Measurements from ENCODE around the gene IFIT1B. TPM values are rescaled to one million over a fixed set of nuclear protein-coding genes. Genes with fewer than 3 reads are reported as not detected.
A peak's percentile ranks its signal among the peaks of the same experiment; 100 is the strongest.

Gene IFIT1B
- total and polyA plus RNA-seq, 8 donors, result 0.92 TPM; not detected in 7

DNA sequence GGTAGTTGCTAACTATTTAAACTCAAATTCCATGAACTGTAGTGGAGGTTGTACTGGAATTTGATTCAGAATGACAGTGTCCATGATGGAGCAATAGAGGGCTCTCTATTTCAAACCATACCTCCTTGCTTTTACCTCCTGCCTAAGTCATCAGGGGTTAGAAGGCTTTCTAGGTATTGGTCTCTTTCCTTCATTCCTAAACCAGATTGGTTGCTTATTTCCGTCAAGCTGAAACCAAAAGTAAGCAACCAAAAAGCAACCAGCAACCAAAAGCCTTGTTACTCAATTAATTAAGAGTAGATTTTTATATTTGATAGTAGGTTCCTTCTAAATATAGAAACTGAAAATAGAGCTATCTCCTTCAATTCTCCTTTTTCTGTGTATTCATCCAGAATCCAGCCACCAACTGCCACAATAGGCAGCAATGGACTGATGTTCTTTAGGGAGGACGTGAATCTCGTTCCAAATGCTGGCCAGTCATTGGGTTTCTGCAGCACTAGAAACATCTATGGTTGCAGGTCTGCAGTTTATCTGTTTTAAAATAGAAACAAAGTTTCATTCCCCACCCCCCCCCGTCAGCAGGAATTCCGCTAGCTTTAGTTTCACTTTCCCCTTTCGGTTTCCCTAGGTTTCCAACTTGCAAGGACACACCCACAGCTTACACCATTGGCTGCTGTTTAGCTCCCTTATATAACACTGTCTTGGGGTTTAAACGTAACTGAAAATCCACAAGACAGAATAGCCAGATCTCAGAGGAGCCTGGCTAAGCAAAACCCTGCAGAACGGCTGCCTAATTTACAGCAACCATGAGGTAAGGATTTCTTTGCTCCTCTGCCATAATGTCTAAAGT is 14.3 kb downstream of the IFIT1B start, which contains the start of gene IFIT1:
Gene IFIT1 (plus strand): TSS at position 717 of the 850 bp plus-strand sequence. CDS start 90 bp downstream, at position 807.
- intact Hi-C loops (cut with DNase I; ENCODE audit: low total_unique reads), result loop anchor here (10.0 kb wide), 1 partner anchor 137 kb away; the partner anchor contains the start of gene LIPA
- H3K9me3 ChIP-seq, result no peaks in the 10 kb centered on the region
- peak within 1 kb of the TSS; percentile 48 to 62 (median 60) for H3K4me3 ChIP-seq
- peak; percentile 44 to 95 for DNase-seq
- H3K4me1 ChIP-seq, result peaks cover 15 to 49% (median 25%) of the 10 kb centered on the region in 4 donors
- no peaks in the 10 kb centered on the region for H3K27me3 ChIP-seq
- TF ChIP-seq, protein P1, sequence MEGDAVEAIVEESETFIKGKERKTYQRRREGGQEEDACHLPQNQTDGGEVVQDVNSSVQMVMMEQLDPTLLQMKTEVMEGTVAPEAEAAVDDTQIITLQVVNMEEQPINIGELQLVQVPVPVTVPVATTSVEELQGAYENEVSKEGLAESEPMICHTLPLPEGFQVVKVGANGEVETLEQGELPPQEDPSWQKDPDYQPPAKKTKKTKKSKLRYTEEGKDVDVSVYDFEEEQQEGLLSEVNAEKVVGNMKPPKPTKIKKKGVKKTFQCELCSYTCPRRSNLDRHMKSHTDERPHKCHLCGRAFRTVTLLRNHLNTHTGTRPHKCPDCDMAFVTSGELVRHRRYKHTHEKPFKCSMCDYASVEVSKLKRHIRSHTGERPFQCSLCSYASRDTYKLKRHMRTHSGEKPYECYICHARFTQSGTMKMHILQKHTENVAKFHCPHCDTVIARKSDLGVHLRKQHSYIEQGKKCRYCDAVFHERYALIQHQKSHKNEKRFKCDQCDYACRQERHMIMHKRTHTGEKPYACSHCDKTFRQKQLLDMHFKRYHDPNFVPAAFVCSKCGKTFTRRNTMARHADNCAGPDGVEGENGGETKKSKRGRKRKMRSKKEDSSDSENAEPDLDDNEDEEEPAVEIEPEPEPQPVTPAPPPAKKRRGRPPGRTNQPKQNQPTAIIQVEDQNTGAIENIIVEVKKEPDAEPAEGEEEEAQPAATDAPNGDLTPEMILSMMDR (IDR thresholded peaks at IDR 0.05), result no peak
- peak; percentile 48 to 65 (median 55) for TF ChIP-seq POLR2AphosphoS5 (IDR thresholded peaks at IDR 0.05)
- TF ChIP-seq EP300 (IDR thresholded peaks at IDR 0.05), result no peak
- no peaks in the 10 kb centered on the region for H3K36me3 ChIP-seq
- peak within 1 kb of the TSS; percentile 78 to 92 (median 89) for H3K27ac ChIP-seq
- 1 to 3% (median 2%) methylated on average over 8 of the region's 8 CpGs for WGBS, 5 donors

DNA sequence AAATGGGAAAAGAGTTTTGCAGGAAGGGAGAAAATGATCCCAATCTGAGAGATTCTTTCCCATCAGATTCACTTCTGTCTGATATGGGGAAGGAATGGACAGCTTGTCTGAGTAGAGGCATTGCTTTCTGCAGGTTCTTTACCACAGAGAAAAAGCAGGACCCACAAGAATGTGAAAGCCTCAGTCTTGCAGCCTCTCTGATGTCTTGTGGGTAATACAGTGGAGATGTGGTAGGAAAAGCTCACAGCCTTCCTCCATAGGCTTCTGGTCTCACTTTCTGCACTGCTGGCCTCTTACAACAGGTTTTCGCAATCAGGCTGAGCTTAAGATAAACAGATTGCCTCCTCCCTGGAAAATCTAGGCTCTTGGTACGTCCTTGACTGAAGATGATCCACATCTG is 15.1 kb downstream of the IFIT1B start:
- peak overlapping the region; percentile 11 to 92 (median 85) for H3K27ac ChIP-seq
- intact Hi-C loops (cut with DNase I; ENCODE audit: low total_unique reads), result loop anchor here (10.0 kb wide), 1 partner anchor 138 kb away; the partner anchor contains the start of gene LIPA

DNA sequence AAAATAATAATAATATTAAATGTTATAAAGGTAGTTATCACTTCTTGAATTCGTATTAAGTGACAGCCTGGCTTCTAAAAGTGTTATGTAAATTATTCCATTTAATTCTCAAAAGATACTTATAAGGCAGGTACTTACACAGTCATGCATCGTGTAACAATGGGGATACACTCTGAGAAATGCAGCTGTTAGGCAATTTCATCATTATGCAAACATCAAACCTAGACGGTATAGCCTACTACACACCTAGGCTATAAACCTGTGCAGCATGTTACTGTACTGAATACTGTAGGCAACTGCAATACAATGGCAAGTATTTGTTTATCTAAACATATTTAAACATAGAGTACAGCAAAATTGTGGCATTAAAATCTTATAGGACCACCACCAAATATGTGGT is 16.0 kb downstream of the IFIT1B start:
- no peaks in the 10 kb centered on the region for H3K36me3 ChIP-seq
- 33 to 47% (median 37%) methylated on average over 3 of the region's 3 CpGs for WGBS, 5 donors
- peak overlapping the region in 3 of 4 donors; percentile 48 to 62 (median 59) for H3K4me3 ChIP-seq
- no peak for DNase-seq
- peak overlapping the region in 3 of 5 donors; percentile 85 to 92 (median 89) for H3K27ac ChIP-seq
- TF ChIP-seq, protein P1 (IDR thresholded peaks at IDR 0.05), result no peak
- no peak for TF ChIP-seq EP300 (IDR thresholded peaks at IDR 0.05)
- no peak for TF ChIP-seq POLR2AphosphoS5 (IDR thresholded peaks at IDR 0.05)
- TF ChIP-seq POLR2A (IDR thresholded peaks at IDR 0.05), result no peak
- intact Hi-C loops (cut with DNase I; ENCODE audit: low total_unique reads), result loop anchor here (10.0 kb wide), 1 partner anchor 139 kb away; the partner anchor contains the start of gene LIPA
- H3K27me3 ChIP-seq, result no peaks in the 10 kb centered on the region
- H3K9me3 ChIP-seq, result no peaks in the 10 kb centered on the region
- peaks cover 15 to 55% (median 28%) of the 10 kb centered on the region in 4 donors for H3K4me1 ChIP-seq

More for the DNA sequence above, 15.1 kb downstream of the IFIT1B start:
- Histone ChIP-seq H3K36me3 (no peaks in the 10 kb centered on the region), H3K27me3 (no peaks in the 10 kb centered on the region), H3K4me1 (peaks cover 15 to 51% (median 26%) of the 10 kb centered on the region in 4 donors), H3K9me3 (no peaks in the 10 kb centered on the region), H3K4me3 (peak overlapping the region; percentile 48 to 62 (median 60))
- WGBS, 5 donors, result 15 to 38% (median 19%) methylated on average over 2 of the region's 2 CpGs
- DNase-seq, result peak in 1 of 2 donors; percentile 67
- TF ChIP-seq POLR2AphosphoS5 (IDR thresholded peaks at IDR 0.05), result peak in 2 of 3 donors; percentile 16 to 51
- TF ChIP-seq, protein P1 (IDR thresholded peaks at IDR 0.05), result no peak
- no peak for TF ChIP-seq EP300 (IDR thresholded peaks at IDR 0.05)
- no peak for TF ChIP-seq POLR2A (IDR thresholded peaks at IDR 0.05)

DNA sequence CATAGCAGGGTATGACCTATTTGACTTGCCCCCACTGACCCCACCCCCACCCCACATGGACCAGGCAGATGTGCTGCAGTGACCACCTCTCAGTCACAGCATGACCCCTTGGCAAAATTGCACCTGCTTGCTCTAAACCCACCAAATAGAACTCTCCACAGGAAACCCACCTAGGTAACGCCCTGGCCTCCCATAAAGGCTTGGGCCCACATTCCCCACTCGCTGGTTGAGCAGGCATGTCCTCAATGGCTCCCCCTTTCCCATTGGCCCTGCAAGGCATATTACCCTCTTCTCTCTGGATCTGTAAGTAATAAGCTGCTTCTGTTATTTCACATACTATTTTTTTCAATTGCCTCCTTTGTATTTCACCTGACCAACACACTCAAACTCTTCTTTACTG is 17.3 kb downstream of the IFIT1B start:
- TF ChIP-seq POLR2AphosphoS5 (IDR thresholded peaks at IDR 0.05) (no peak), POLR2A (IDR thresholded peaks at IDR 0.05) (no peak), EP300 (IDR thresholded peaks at IDR 0.05) (no peak)
- TF ChIP-seq, protein P1 (IDR thresholded peaks at IDR 0.05), result no peak
- intact Hi-C loops (cut with DNase I; ENCODE audit: low total_unique reads), result loop anchor here (10.0 kb wide), 1 partner anchor 140 kb away; the partner anchor contains the start of gene LIPA
- Histone ChIP-seq H3K27me3 (no peaks in the 10 kb centered on the region), H3K27ac (no peak overlapping the region), H3K9me3 (no peaks in the 10 kb centered on the region), H3K4me3 (no peak overlapping the region), H3K4me1 (peaks cover 15 to 55% (median 28%) of the 10 kb centered on the region in 4 donors), H3K36me3 (no peaks in the 10 kb centered on the region)
- 83 to 97% (median 89%) methylated on average over 2 of the region's 2 CpGs for WGBS, 5 donors
- no peak for DNase-seq
